ENCODE data around the gene NXT1. TPM values are rescaled to one million over a fixed set of nuclear protein-coding genes. Genes with fewer than 3 reads are reported as not detected.

NXT1 gene
- total and polyA plus RNA-seq, 2 experiments from 2014 or later, result 30.2 to 34.4 TPM

- TF ChIP-seq REST (IDR thresholded peaks at IDR 0.05; ENCODE audit: unreplicated experiment), result no peak
Measured at GRCh38 chr20:23301436-23302050, 49.0 kb upstream of the NXT1 start (continued).

DNA sequence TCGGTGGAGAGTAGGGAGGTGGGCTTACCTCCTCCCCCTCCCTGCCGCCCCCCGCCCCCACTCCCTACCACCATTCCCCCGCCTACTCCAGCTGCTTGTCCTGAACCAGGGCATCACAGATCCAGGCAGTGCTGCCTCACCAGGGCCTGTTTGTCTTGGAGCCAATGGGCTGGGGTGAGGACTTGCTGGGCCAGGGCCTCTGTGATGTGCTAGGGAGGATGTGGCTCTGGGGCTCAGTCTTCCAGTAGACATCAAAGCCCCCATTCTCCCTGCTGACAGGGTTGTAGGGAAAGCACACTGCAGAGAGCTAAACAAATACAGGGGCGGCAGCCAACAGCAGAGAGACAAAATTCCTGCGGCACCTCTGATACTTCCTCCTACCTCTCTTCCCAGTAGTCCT lies 48.2 kb upstream of the NXT1 start:
- H3K36me3 Mint-ChIP-seq (ENCODE audit: low read depth), result no peaks in the 10 kb centered on the region
- no peaks in the 10 kb centered on the region for H3K36me3 ChIP-seq (ENCODE audit: insufficient read depth)
- no peak overlapping the region for H3K4me3 ChIP-seq

More for the DNA sequence above, 48.2 kb upstream of the NXT1 start:
- no peak overlapping the region for H3K27ac ChIP-seq (ENCODE audit: low read depth)
- H2AFZ ChIP-seq, result no peak overlapping the region
- no peak overlapping the region for H3K27ac Mint-ChIP-seq
- no peaks in the 10 kb centered on the region for H3F3A ChIP-seq (replicated peaks; ENCODE audit: low read depth)
- no peak overlapping the region for H3K4me2 ChIP-seq
- no peaks in the 10 kb centered on the region for H3K79me2 ChIP-seq (replicated peaks; ENCODE audit: insufficient read depth)
- no peaks in the 10 kb centered on the region; the same call in 2 of the 3 replicates for H3K9me3 Mint-ChIP-seq
- H3K27me3 ChIP-seq (ENCODE audit: insufficient read depth), result no peaks in the 10 kb centered on the region
- no peaks in the 10 kb centered on the region for H3K9me2 ChIP-seq (ENCODE audit: insufficient read depth)
- H4K20me1 ChIP-seq (replicated peaks; ENCODE audit: insufficient read depth), result no peaks in the 10 kb centered on the region
- H3K4me3 Mint-ChIP-seq, result no peak overlapping the region
- H3K4me1 Mint-ChIP-seq, result peaks cover 7% of the 10 kb centered on the region
- H3K27me3 Mint-ChIP-seq (ENCODE audit: insufficient read depth, low read depth, poor library complexity), result peaks cover 11% of the 10 kb centered on the region
- ATAC-seq, result no peak
- H3K4me1 ChIP-seq (ENCODE audit: insufficient read depth), result no peaks in the 10 kb centered on the region
- DNase-seq (ENCODE audit: low spot score), result no peak
- TF ChIP-seq EZH2 (IDR thresholded peaks at IDR 0.05; ENCODE audit: low read depth, unreplicated experiment) (no peak), ZNF331 (CRISPR knock-in tag; IDR thresholded peaks at IDR 0.05; ENCODE audit: low read depth) (no peak), NANOG (IDR thresholded peaks at IDR 0.05; ENCODE audit: borderline replicate concordance) (no peak), ZNF114 (CRISPR knock-in tag; IDR thresholded peaks at IDR 0.05) (no peak), POLR2AphosphoS5 (IDR thresholded peaks at IDR 0.05; ENCODE audit: low read depth) (no peak), REST (IDR thresholded peaks at IDR 0.05; ENCODE audit: unreplicated experiment) (no peak)
- TF ChIP-seq, protein P1, sequence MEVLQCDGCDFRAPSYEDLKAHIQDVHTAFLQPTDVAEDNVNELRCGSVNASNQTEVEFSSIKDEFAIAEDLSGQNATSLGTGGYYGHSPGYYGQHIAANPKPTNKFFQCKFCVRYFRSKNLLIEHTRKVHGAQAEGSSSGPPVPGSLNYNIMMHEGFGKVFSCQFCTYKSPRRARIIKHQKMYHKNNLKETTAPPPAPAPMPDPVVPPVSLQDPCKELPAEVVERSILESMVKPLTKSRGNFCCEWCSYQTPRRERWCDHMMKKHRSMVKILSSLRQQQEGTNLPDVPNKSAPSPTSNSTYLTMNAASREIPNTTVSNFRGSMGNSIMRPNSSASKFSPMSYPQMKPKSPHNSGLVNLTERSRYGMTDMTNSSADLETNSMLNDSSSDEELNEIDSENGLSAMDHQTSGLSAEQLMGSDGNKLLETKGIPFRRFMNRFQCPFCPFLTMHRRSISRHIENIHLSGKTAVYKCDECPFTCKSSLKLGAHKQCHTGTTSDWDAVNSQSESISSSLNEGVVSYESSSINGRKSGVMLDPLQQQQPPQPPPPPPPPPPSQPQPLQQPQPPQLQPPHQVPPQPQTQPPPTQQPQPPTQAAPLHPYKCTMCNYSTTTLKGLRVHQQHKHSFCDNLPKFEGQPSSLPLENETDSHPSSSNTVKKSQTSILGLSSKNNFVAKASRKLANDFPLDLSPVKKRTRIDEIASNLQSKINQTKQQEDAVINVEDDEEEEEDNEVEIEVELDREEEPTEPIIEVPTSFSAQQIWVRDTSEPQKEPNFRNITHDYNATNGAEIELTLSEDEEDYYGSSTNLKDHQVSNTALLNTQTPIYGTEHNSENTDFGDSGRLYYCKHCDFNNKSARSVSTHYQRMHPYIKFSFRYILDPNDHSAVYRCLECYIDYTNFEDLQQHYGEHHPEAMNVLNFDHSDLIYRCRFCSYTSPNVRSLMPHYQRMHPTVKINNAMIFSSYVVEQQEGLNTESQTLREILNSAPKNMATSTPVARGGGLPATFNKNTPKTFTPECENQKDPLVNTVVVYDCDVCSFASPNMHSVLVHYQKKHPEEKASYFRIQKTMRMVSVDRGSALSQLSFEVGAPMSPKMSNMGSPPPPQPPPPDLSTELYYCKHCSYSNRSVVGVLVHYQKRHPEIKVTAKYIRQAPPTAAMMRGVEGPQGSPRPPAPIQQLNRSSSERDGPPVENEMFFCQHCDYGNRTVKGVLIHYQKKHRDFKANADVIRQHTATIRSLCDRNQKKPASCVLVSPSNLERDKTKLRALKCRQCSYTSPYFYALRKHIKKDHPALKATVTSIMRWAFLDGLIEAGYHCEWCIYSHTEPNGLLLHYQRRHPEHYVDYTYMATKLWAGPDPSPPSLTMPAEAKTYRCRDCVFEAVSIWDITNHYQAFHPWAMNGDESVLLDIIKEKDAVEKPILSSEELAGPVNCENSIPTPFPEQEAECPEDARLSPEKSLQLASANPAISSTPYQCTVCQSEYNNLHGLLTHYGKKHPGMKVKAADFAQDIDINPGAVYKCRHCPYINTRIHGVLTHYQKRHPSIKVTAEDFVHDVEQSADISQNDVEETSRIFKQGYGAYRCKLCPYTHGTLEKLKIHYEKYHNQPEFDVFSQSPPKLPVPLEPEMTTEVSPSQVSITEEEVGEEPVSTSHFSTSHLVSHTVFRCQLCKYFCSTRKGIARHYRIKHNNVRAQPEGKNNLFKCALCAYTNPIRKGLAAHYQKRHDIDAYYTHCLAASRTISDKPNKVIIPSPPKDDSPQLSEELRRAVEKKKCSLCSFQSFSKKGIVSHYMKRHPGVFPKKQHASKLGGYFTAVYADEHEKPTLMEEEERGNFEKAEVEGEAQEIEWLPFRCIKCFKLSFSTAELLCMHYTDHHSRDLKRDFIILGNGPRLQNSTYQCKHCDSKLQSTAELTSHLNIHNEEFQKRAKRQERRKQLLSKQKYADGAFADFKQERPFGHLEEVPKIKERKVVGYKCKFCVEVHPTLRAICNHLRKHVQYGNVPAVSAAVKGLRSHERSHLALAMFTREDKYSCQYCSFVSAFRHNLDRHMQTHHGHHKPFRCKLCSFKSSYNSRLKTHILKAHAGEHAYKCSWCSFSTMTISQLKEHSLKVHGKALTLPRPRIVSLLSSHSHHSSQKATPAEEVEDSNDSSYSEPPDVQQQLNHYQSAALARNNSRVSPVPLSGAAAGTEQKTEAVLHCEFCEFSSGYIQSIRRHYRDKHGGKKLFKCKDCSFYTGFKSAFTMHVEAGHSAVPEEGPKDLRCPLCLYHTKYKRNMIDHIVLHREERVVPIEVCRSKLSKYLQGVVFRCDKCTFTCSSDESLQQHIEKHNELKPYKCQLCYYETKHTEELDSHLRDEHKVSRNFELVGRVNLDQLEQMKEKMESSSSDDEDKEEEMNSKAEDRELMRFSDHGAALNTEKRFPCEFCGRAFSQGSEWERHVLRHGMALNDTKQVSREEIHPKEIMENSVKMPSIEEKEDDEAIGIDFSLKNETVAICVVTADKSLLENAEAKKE (CRISPR knock-in tag; IDR thresholded peaks at IDR 0.05), result no peak

Data from GM23338 (cell line).